HFF-Myc (cell line): ENCODE data around the gene ZNF391.

Experiments
- DNase-seq: peaks from one replicate; pipeline ENCODE4 v3.0.0-alpha.2; 2011; ENCODE audit warnings: low read depth; ENCODE audit errors: extremely low read depth
- H3K4me3 ChIP-seq: replicated peaks from 2 replicates; pipeline ENCODE4 v1.5.1; 2011; ENCODE audit warnings: low read depth, mild to moderate bottlenecking, control low read depth, low read length
- CTCF ChIP-seq: IDR thresholded peaks from 2 replicates; pipeline ENCODE4 v1.5.1; 2012; ENCODE audit warnings: mild to moderate bottlenecking, low read depth, low read length, control low read depth; ENCODE audit errors: missing control alignments

The ZNF391 gene

GRCh38 chr6:27388293-27389197 lies at the start of gene ZNF391:
TSS of gene ZNF391 (plus strand) at chr6:27388759. CDS start at chr6:27400371, 11,612 bp downstream.
- peak; percentile 62 for DNase-seq
- TF ChIP-seq CTCF = no peak

GRCh38 chr6:27352850-27353249 lies 35.7 kb upstream of the ZNF391 start:
- no peak for DNase-seq
- H3K4me3 ChIP-seq = no peak overlapping the region
- no peak for TF ChIP-seq CTCF

More at GRCh38 chr6:27388293-27389197, at the start of gene ZNF391:
- H3K4me3 ChIP-seq = peak within 1 kb of the TSS; percentile 58

GRCh38 chr6:27358786-27359185 lies 29.8 kb upstream of the ZNF391 start:
- no peak for DNase-seq
- no peak for TF ChIP-seq CTCF
- H3K4me3 ChIP-seq = no peak overlapping the region

GRCh38 chr6:27359231-27359630 lies 29.3 kb upstream of the ZNF391 start:
- no peak overlapping the region for H3K4me3 ChIP-seq
- DNase-seq = no peak
- TF ChIP-seq CTCF = no peak

GRCh38 chr6:27368202-27368601 lies 20.4 kb upstream of the ZNF391 start:
- no peak for DNase-seq
- no peak overlapping the region for H3K4me3 ChIP-seq
- TF ChIP-seq CTCF = no peak

- DNase-seq = no peak
- no peak overlapping the region for H3K4me3 ChIP-seq
- TF ChIP-seq CTCF = no peak
These were observed 18.2 kb upstream of the ZNF391 start for GRCh38 chr6:27370391-27370790.
